Measurements from ENCODE around the gene NR0B2. TPM values are rescaled to one million over a fixed set of nuclear protein-coding genes. Genes with fewer than 3 reads are reported as not detected.
A peak's percentile ranks its signal among the peaks of the same experiment; 100 is the strongest.

The NR0B2 gene
- total and polyA plus RNA-seq, 12 donors, result 2.7 to 14.7 (median 6.1) TPM

- peak overlapping the region in 6 of 10 donors; percentile 84 to 98 (median 94) for H3K4me3 ChIP-seq
- no peaks in the 10 kb centered on the region for H3K9me3 ChIP-seq
- intact Hi-C loops (cut with DNase I), result loop anchor here in 1 of 10 donors (5.0 kb wide), 1 partner anchor 74 kb away; no protein-coding TSS in a partner anchor
- no peaks in the 10 kb centered on the region for H3K27me3 ChIP-seq
- no peak for ATAC-seq
- WGBS, 2 donors, result 89 to 90% methylated on average over 3 of the region's 3 CpGs
- TF ChIP-seq, protein P1, sequence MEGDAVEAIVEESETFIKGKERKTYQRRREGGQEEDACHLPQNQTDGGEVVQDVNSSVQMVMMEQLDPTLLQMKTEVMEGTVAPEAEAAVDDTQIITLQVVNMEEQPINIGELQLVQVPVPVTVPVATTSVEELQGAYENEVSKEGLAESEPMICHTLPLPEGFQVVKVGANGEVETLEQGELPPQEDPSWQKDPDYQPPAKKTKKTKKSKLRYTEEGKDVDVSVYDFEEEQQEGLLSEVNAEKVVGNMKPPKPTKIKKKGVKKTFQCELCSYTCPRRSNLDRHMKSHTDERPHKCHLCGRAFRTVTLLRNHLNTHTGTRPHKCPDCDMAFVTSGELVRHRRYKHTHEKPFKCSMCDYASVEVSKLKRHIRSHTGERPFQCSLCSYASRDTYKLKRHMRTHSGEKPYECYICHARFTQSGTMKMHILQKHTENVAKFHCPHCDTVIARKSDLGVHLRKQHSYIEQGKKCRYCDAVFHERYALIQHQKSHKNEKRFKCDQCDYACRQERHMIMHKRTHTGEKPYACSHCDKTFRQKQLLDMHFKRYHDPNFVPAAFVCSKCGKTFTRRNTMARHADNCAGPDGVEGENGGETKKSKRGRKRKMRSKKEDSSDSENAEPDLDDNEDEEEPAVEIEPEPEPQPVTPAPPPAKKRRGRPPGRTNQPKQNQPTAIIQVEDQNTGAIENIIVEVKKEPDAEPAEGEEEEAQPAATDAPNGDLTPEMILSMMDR (IDR thresholded peaks at IDR 0.05), result no peak
- peaks cover 0 to 50% (median 21%) of the 10 kb centered on the region in 9 donors for H3K36me3 ChIP-seq
- no peak for DNase-seq
- H3K4me1 ChIP-seq, result peaks cover 7 to 28% (median 22%) of the 10 kb centered on the region in 9 donors
- no peak overlapping the region for H3K27ac ChIP-seq
Measured at GRCh38 chr1:26922901-26923300, 9.1 kb upstream of the NR0B2 start.

DNA sequence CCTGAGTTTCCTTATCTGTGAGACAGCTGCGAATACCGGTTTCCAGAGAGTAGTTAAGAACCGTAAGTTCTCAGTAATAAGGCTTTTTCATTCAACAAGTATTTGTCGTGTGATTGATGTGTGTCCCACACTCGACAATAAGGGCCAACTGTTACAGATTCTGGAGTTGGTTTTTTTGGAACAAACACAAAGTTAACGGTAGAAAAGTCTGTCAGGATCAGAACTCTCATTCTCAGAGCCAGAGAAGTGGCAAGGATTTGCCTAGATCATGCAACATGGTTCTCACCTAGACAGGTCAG is 8.6 kb upstream of the NR0B2 start:
- intact Hi-C loops (cut with DNase I), result loop anchor here in 1 of 10 donors (5.0 kb wide), 1 partner anchor 75 kb away; no protein-coding TSS in a partner anchor

DNA sequence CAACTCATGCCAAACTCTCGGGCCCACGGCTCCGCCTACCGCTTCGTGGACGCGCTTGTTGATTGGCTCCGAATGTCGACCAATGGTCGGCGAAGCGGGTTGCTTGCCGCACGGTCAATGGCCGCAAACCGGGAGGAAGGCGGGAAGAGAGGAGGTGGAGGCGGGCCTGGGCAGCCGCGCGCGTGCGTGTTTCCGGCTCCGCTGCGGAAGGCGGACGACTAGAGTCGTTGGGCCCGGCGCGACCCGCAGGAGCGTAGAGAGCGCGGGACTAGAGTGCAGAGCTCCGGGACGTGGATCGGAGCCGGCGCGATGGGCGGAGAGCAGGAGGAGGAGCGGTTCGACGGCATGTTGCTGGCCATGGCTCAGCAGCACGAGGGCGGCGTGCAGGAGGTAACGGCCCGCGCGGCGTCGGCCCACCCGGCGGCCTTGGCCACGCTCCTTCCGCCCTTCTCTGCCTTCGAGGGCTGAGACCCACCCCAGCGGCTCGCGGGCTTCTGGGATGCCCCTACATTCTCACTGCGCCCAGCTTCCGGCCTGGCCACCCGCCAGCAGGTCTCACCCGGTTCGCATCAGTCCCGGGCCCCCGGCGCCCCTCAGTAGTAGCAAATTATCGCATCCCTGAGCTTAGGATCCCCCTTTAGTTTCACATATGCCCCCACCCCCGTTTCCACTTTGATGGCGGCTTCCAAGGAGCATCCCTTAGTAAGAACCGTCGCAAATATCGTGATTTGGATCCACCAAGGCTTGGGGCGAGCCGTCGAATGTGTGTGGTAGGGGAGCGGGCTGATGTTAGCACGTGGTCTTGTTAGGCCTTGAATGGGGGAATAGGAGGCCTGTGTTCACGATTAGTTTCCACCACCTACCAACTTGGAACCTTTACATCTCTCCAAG is 8.0 kb upstream of the NR0B2 start, which contains the start of gene NUDC:
Gene NUDC, plus strand, starts transcription at position 204 of the 891 bp plus-strand sequence. Its CDS starts 106 bp downstream, at position 310.
- Histone ChIP-seq H3K27ac (peak within 1 kb of the TSS in 9 of 10 donors; percentile 71 to 95 (median 88)), H3K36me3 (peaks cover 0 to 38% (median 19%) of the 10 kb centered on the region in 9 donors), H3K4me1 (peaks cover 7 to 28% (median 22%) of the 10 kb centered on the region in 9 donors), H3K9me3 (no peaks in the 10 kb centered on the region), H3K27me3 (no peaks in the 10 kb centered on the region), H3K4me3 (peak within 1 kb of the TSS; percentile 84 to 98 (median 92))
- peak; percentile 96 to 99 (median 99) for ATAC-seq
- 1 to 2% methylated on average over 83 of the region's 83 CpGs for WGBS, 2 donors
- intact Hi-C loops (cut with DNase I), result loop anchor here in 1 of 10 donors (2.0 to 5.0 kb wide), 2 partner anchors 31 to 76 kb away; partner anchors contain the start of gene GPN2
- TF ChIP-seq, protein P1 (IDR thresholded peaks at IDR 0.05), result peak in 1 of 9 donors; percentile 18
- peak; percentile 96 to 97 for DNase-seq

More for the DNA sequence above, 8.6 kb upstream of the NR0B2 start:
- DNase-seq (no peak), ATAC-seq (no peak)
- H3K9me3 ChIP-seq, result no peaks in the 10 kb centered on the region
- H3K27me3 ChIP-seq, result no peaks in the 10 kb centered on the region
- TF ChIP-seq, protein P1 (IDR thresholded peaks at IDR 0.05), result no peak
- 23 to 26% methylated on average over 6 of the region's 6 CpGs for WGBS, 2 donors
- peak overlapping the region in 6 of 10 donors; percentile 86 to 95 (median 88) for H3K27ac ChIP-seq
- peak overlapping the region; percentile 84 to 98 (median 92) for H3K4me3 ChIP-seq
- H3K36me3 ChIP-seq, result peaks cover 0 to 44% (median 21%) of the 10 kb centered on the region in 9 donors
- peaks cover 7 to 28% (median 22%) of the 10 kb centered on the region in 9 donors for H3K4me1 ChIP-seq

- DNase-seq (no peak), ATAC-seq (peak; percentile 8 to 60 (median 45))
- peaks cover 7 to 28% (median 22%) of the 10 kb centered on the region in 9 donors for H3K4me1 ChIP-seq
- peak overlapping the region in 9 of 10 donors; percentile 26 to 95 (median 88) for H3K27ac ChIP-seq
- H3K9me3 ChIP-seq, result no peaks in the 10 kb centered on the region
- intact Hi-C loops (cut with DNase I), result loop anchor here in 1 of 10 donors (2.0 to 5.0 kb wide), 2 partner anchors 30 to 76 kb away; partner anchors contain the start of gene GPN2
- TF ChIP-seq, protein P1 (IDR thresholded peaks at IDR 0.05), result no peak
- H3K4me3 ChIP-seq, result peak overlapping the region in 9 of 10 donors; percentile 84 to 98 (median 93)
- H3K36me3 ChIP-seq, result peaks cover 0 to 32% (median 13%) of the 10 kb centered on the region in 9 donors
- no peaks in the 10 kb centered on the region for H3K27me3 ChIP-seq
- WGBS, 2 donors, result 10 to 14% methylated on average over 7 of the region's 7 CpGs
Measured at GRCh38 chr1:26921126-26921539, 7.4 kb upstream of the NR0B2 start.
